Neural cell (in vitro differentiated cells): Measurements from ENCODE around the gene KRTAP10-1. TPM values are rescaled to one million over a fixed set of nuclear protein-coding genes. Genes with fewer than 3 reads are reported as not detected.
A peak's percentile ranks its signal among the peaks of the same experiment; 100 is the strongest.

Experiments
- H2AFZ ChIP-seq: fragments of 200-600, 300-800 bp; sonication (generic), shearing (Covaris generic); 2 replicates; pipeline ENCODE4 v1.6.0; 2014; ENCODE audit warnings: low read depth, mild to moderate bottlenecking, antibody characterized with exemption, low read length, moderate library complexity
- H3F3A ChIP-seq: fragments of 200-600 bp; shearing (Covaris generic); 2 replicates; pipeline ENCODE4 v1.6.1; 2016; ENCODE audit warnings: mild to moderate bottlenecking, moderate library complexity, mixed read lengths, antibody characterized with exemption, low read length; ENCODE audit not compliant: insufficient read depth, poor library complexity, severe bottlenecking
- H3K27ac ChIP-seq: fragments of 200-600, 300-800 bp; sonication (generic), shearing (Covaris generic); 2 replicates; pipeline ENCODE4 v1.5.1; 2014; ENCODE audit warnings: mild to moderate bottlenecking, low read length, moderate library complexity
- H3K27me3 ChIP-seq: fragments of 300-800, 200-600 bp; sonication (generic), shearing (Covaris generic); 2 replicates; pipeline ENCODE4 v1.6.0; 2014; ENCODE audit warnings: mild to moderate bottlenecking, low read depth, low read length, moderate library complexity; ENCODE audit not compliant: insufficient read depth
- H3K36me3 ChIP-seq: fragments of 300-800, 200-600 bp; sonication (generic), shearing (Covaris generic); 2 replicates; pipeline ENCODE4 v1.5.1; 2014; ENCODE audit warnings: mild to moderate bottlenecking, antibody characterized with exemption, low read length, moderate library complexity; ENCODE audit not compliant: insufficient read depth
- H3K4me2 ChIP-seq: fragments of 300-800, 200-600 bp; sonication (generic), shearing (Covaris generic); 2 replicates; pipeline ENCODE4 v1.6.0; 2014; ENCODE audit warnings: mild to moderate bottlenecking, low read length
- H3K4me3 ChIP-seq: fragments of 300-800, 200-600 bp; sonication (generic), shearing (Covaris generic); 2 replicates; pipeline ENCODE4 v1.5.1; 2014; ENCODE audit warnings: mild to moderate bottlenecking, low read length, moderate library complexity
- H3K79me2 ChIP-seq: fragments of 200-600 bp; shearing (Covaris generic); replicated peaks from 2 replicates; pipeline ENCODE4 v1.6.0; 2014; ENCODE audit warnings: mild to moderate bottlenecking, low read length, moderate library complexity; ENCODE audit not compliant: insufficient read depth
- H3K9ac ChIP-seq: fragments of 300-800, 200-600 bp; sonication (generic), shearing (Covaris generic); 2 replicates; pipeline ENCODE4 v1.6.1; 2016; ENCODE audit warnings: mild to moderate bottlenecking, low read length, mixed read lengths
- H3K9me2 ChIP-seq: fragments of 200-600 bp; shearing (Covaris generic); 2 replicates; pipeline ENCODE4 v1.6.1; 2016; ENCODE audit warnings: mild to moderate bottlenecking, low read length, mixed read lengths; ENCODE audit not compliant: insufficient read depth
- H3K9me3 ChIP-seq: fragments of 200-600, 300-800 bp; sonication (generic), shearing (Covaris generic); 2 replicates; pipeline ENCODE4 v1.6.1; 2016; ENCODE audit warnings: mild to moderate bottlenecking, mixed run types, low read length, moderate library complexity, mixed read lengths
- H4K20me1 ChIP-seq: fragments of 200-600 bp; shearing (Covaris generic); 2 replicates; pipeline ENCODE4 v1.6.1; 2016; ENCODE audit warnings: mild to moderate bottlenecking, mixed run types; ENCODE audit not compliant: insufficient read depth
- EZH2 ChIP-seq: fragments of 200-600, 300-800 bp; shearing (Covaris generic), sonication (generic); IDR thresholded peaks from 2 replicates; pipeline ENCODE4 v1.6.1; 2014; ENCODE audit warnings: antibody characterized with exemption, low read length, borderline replicate concordance, mild to moderate bottlenecking; ENCODE audit not compliant: insufficient read depth, poor library complexity, severe bottlenecking
- POLR2AphosphoS5 ChIP-seq: IDR thresholded peaks from 2 replicates; pipeline ENCODE4 v1.6.1; 2012
- RAD21 ChIP-seq: fragments of 450-650 bp; conservative IDR thresholded peaks from 2 replicates; pipeline ENCODE4 v1.6.1; 2014; ENCODE audit warnings: antibody characterized with exemption, mild to moderate bottlenecking, moderate library complexity
- TAF1 ChIP-seq: IDR thresholded peaks from 2 replicates; pipeline ENCODE4 v1.6.1; 2012; ENCODE audit warnings: low read depth
- polyA plus RNA-seq: library from polyadenylated mRNA; depleted of rRNA; stranded (reverse); fragments of >200 nt; gene quantifications from 2 replicates; pipeline ENCODE4 v1.2.3, GENCODE V29; 2014
- TF ChIP-seq, protein P1 (sequence below): IDR thresholded peaks from 2 replicates; pipeline ENCODE4 v1.6.1; 2012; ENCODE audit warnings: borderline replicate concordance
- TF ChIP-seq, protein P2 (sequence below): fragments of 450-650 bp; IDR thresholded peaks from 2 replicates; pipeline ENCODE4 v1.5.1; 2014; ENCODE audit warnings: antibody characterized with exemption, mild to moderate bottlenecking, moderate library complexity; ENCODE audit not compliant: poor library complexity, severe bottlenecking

KRTAP10-1 gene
- polyA plus RNA-seq, 1 donor from 2014 or later = not detected

DNA sequence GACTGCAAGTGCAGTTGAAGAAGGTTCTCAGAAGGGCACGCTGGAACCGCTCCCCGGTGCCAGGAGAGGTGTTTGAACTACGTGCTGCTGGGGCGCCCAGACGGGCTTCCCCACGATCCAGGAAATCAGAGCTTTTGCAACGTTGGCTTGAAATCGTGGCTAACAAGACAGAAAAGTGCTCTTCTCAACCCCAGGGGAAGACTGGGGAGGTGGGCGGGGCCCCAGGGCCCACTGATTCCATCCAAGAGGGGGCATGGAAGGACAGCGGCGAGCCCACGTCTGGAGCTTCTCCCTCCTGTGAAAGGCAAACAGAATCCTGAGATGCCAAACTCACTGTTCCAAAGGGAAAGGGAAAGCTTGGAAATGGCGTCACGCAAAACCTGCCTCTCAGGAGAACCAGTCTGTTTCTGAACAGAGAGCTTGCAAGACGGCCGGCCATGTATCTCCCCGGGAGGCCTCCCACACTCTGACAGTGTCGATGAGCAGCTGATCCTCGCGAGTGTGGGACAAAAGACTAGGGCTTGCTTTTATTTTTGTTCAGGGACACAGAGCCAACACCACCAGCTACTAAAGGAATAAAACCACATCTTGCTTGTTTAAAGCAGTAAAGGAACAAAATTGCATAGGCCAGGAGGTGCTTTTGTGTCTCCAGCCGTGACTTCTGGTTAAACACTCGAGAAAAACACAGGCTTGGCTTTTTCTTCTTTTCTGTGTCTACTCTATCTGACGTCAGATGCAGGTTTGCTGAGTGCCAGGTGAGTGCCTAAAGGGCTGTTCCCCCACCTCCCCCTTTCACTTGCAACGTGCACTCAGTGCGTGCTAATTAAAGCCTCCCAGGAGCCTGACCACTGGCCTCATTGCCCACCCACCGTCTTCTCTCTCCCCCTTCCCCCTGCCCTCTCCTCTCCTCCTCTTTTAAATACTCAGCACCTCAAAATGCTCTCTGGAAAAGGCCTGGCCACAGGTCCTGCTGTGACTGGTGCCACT is 43.1 kb downstream of the KRTAP10-1 start:
- no peaks in the 10 kb centered on the region for H3K79me2 ChIP-seq
- H3K4me3 ChIP-seq = peak overlapping the region; percentile 3
- no peaks in the 10 kb centered on the region for H4K20me1 ChIP-seq
- H3K36me3 ChIP-seq = no peaks in the 10 kb centered on the region
- H3K27ac ChIP-seq = peak overlapping the region; percentile 60
- no peaks in the 10 kb centered on the region for H3K9me3 ChIP-seq
- peak overlapping the region; percentile 33 for H2AFZ ChIP-seq
- no peaks in the 10 kb centered on the region for H3K9me2 ChIP-seq
- no peak overlapping the region for H3K4me2 ChIP-seq
- no peak for TF ChIP-seq POLR2AphosphoS5
- TF ChIP-seq, protein P1, sequence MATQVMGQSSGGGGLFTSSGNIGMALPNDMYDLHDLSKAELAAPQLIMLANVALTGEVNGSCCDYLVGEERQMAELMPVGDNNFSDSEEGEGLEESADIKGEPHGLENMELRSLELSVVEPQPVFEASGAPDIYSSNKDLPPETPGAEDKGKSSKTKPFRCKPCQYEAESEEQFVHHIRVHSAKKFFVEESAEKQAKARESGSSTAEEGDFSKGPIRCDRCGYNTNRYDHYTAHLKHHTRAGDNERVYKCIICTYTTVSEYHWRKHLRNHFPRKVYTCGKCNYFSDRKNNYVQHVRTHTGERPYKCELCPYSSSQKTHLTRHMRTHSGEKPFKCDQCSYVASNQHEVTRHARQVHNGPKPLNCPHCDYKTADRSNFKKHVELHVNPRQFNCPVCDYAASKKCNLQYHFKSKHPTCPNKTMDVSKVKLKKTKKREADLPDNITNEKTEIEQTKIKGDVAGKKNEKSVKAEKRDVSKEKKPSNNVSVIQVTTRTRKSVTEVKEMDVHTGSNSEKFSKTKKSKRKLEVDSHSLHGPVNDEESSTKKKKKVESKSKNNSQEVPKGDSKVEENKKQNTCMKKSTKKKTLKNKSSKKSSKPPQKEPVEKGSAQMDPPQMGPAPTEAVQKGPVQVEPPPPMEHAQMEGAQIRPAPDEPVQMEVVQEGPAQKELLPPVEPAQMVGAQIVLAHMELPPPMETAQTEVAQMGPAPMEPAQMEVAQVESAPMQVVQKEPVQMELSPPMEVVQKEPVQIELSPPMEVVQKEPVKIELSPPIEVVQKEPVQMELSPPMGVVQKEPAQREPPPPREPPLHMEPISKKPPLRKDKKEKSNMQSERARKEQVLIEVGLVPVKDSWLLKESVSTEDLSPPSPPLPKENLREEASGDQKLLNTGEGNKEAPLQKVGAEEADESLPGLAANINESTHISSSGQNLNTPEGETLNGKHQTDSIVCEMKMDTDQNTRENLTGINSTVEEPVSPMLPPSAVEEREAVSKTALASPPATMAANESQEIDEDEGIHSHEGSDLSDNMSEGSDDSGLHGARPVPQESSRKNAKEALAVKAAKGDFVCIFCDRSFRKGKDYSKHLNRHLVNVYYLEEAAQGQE = peak; percentile 17
- H3F3A ChIP-seq = no peaks in the 10 kb centered on the region
- H3K9ac ChIP-seq = peak overlapping the region; percentile 44
- H3K27me3 ChIP-seq = no peaks in the 10 kb centered on the region

DNA sequence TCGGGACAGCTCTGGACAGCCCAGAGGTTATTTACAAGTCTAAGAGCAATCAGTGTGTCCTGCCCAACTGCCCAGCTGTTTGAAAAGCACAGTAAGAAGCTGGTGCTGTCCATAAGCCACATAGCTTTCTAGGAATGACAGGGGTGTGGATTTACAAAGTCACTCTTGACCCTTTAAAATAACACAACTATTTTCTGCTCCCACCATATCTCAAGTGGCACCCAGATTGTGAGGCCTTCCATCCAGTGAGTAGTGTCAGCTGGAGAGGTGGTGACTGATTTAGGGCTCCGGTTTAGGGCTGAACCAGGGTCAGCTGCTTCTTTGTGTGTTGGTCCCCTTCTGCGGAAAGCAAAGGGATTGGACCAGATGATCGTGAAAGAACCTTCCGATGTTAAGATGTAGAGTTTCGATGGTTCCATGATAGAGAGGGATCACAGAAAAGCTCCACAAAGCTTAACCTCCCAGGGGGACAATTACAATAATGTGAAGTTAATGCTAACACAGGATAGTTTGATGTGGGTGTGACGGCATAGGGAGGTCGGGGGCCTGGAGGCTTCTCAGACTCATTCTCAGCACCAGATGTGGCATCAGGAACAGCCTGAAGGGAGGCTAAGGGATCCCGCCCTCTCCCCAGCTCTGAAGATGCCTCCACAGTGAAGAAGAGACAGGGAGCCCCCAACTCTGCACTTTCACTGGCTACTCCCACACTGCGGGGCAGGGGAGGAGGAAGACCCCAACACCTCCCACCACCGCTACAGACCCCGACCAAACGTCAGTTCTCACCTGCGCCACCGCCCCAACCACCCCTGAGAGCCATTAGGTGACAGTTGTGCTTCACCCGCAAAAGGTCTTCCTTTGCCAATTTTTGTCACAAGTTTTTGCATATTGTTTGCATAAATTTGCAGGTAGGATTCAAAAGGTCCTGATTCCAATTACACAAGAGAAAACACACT is 44.1 kb downstream of the KRTAP10-1 start:
- no peaks in the 10 kb centered on the region for H3K9me2 ChIP-seq
- H3K27me3 ChIP-seq = no peaks in the 10 kb centered on the region
- no peaks in the 10 kb centered on the region for H4K20me1 ChIP-seq
- H3K4me2 ChIP-seq = no peak overlapping the region
- H3K9me3 ChIP-seq = no peaks in the 10 kb centered on the region
- H3K27ac ChIP-seq = no peak overlapping the region
- no peak overlapping the region for H3K4me3 ChIP-seq
- H3K36me3 ChIP-seq = no peaks in the 10 kb centered on the region
- H3K9ac ChIP-seq = no peak overlapping the region
- no peaks in the 10 kb centered on the region for H3F3A ChIP-seq
- no peak for TF ChIP-seq RAD21
- no peak for TF ChIP-seq POLR2AphosphoS5
- TF ChIP-seq, protein P2, sequence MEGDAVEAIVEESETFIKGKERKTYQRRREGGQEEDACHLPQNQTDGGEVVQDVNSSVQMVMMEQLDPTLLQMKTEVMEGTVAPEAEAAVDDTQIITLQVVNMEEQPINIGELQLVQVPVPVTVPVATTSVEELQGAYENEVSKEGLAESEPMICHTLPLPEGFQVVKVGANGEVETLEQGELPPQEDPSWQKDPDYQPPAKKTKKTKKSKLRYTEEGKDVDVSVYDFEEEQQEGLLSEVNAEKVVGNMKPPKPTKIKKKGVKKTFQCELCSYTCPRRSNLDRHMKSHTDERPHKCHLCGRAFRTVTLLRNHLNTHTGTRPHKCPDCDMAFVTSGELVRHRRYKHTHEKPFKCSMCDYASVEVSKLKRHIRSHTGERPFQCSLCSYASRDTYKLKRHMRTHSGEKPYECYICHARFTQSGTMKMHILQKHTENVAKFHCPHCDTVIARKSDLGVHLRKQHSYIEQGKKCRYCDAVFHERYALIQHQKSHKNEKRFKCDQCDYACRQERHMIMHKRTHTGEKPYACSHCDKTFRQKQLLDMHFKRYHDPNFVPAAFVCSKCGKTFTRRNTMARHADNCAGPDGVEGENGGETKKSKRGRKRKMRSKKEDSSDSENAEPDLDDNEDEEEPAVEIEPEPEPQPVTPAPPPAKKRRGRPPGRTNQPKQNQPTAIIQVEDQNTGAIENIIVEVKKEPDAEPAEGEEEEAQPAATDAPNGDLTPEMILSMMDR = no peak
- TF ChIP-seq TAF1 = no peak
- TF ChIP-seq, protein P1 = no peak
- no peak for TF ChIP-seq EZH2
- H2AFZ ChIP-seq = no peak overlapping the region
- H3K79me2 ChIP-seq = no peaks in the 10 kb centered on the region
